Left ventricle myocardium superior (tissue), 1 donor: ENCODE measurements around the gene MT1H. TPM values are rescaled to one million over a fixed set of nuclear protein-coding genes. Genes with fewer than 3 reads are reported as not detected.
"Not testable (repeated sequence)": the region's sequence is repeated elsewhere in the genome, so short reads cannot be mapped to it uniquely, and the experiment has no call there.

Experiments used
- ATAC-seq: fragments of 200-7000 bp; cut with Tn5 transposase; one replicate; pipeline ENCODE4 v1.9.1; 2020; ENCODE audit warnings: mild to moderate bottlenecking, moderate library complexity
- DNase-seq: peaks from one replicate; pipeline ENCODE4 v3.0.0-alpha.2; 2020
- intact Hi-C: fragments of 100-400 bp; cut with micrococcal nuclease; formaldehyde crosslinking; loops from one replicate; pipeline ENCODE4 v1.11.0; 2022
- total RNA-seq: library from RNA; stranded (reverse); fragmentation: NEBNext Ultra II Directional; extraction: Animal tissue kit (Norgen Biotek cat#: 25700); gene quantifications from one replicate; pipeline ENCODE4 v1.2.1, GENCODE V29; 2021
- donor health status: DM: no; HTN: yes; CAD: no; lungs with severe emphysema.

MT1H gene
- total RNA-seq, 1 donor from 2014 or later = not detected

- DNase-seq = no peak
- intact Hi-C loops = loop anchor here (10.0 kb wide), 1 partner anchor 187 kb away; no protein-coding TSS in a partner anchor
- peak; percentile 10 for ATAC-seq
These were observed 31.9 kb downstream of the MT1H start for GRCh38 chr16:56701534-56701933.

GRCh38 chr16:56702836-56703235, 33.2 kb downstream of the MT1H start:
- no peak for DNase-seq
- intact Hi-C loops = loop anchor here (10.0 kb wide), 1 partner anchor 188 kb away; no protein-coding TSS in a partner anchor
- ATAC-seq = no peak

- intact Hi-C loops = loop anchor here (10.0 kb wide), 1 partner anchor 194 kb away; no protein-coding TSS in a partner anchor
- DNase-seq (no peak), ATAC-seq (no peak)
These were observed 39.2 kb downstream of the MT1H start for GRCh38 chr16:56708525-56709442.

- DNase-seq = no peak
- no peak for ATAC-seq
- intact Hi-C loops = loop anchor here (10.0 kb wide), 1 partner anchor 195 kb away; no protein-coding TSS in a partner anchor
These were observed 39.9 kb downstream of the MT1H start for GRCh38 chr16:56709443-56710040.

- ATAC-seq (no peak), DNase-seq (no peak)
- intact Hi-C loops = no loop called here
These were observed 40.6 kb downstream of the MT1H start for GRCh38 chr16:56710181-56710737.

GRCh38 chr16:56711862-56712261, 42.2 kb downstream of the MT1H start:
- no peak for DNase-seq
- ATAC-seq = no peak
- intact Hi-C loops = no loop called here

- no peak for ATAC-seq
- intact Hi-C loops = no loop called here
- no peak for DNase-seq
These were observed 44.2 kb downstream of the MT1H start for GRCh38 chr16:56713794-56714193.

- intact Hi-C loops = no loop called here
- ATAC-seq = no peak
- DNase-seq = no peak
These were observed 45.5 kb downstream of the MT1H start for GRCh38 chr16:56715126-56715525.

- DNase-seq (no peak), ATAC-seq (no peak)
- intact Hi-C loops = no loop called here
These were observed 47.1 kb downstream of the MT1H start for GRCh38 chr16:56716761-56717160.

- ATAC-seq, DNase-seq, intact Hi-C loops: not testable (repeated sequence)
These were observed 47.9 kb downstream of the MT1H start for GRCh38 chr16:56717532-56717931.

Other genes starting within 250 kb of the MT1H start
- 59.1 TPM for gene AMFR, start 244.3 kb upstream of the MT1H start, total RNA-seq
- gene NUDT21, start 218.5 kb upstream of the MT1H start, total RNA-seq = 66.3 TPM
- gene OGFOD1, start 218.3 kb upstream of the MT1H start, total RNA-seq = 27.1 TPM
- 45.0 TPM for gene BBS2, start 149.8 kb upstream of the MT1H start, total RNA-seq
- not detected for gene MT4, start 104.7 kb upstream of the MT1H start, total RNA-seq
- 3.8 TPM for gene MT3, start 80.3 kb upstream of the MT1H start, total RNA-seq
- 86.3 TPM for gene MT2A, start 61.2 kb upstream of the MT1H start, total RNA-seq
- 123 TPM for gene MT1E, start 44.0 kb upstream of the MT1H start, total RNA-seq
- gene MT1M, start 37.2 kb upstream of the MT1H start, total RNA-seq = 6.8 TPM
- gene MT1A, start 31.1 kb upstream of the MT1H start, total RNA-seq = 2.3 TPM
- not detected for gene MT1B, start 17.9 kb upstream of the MT1H start, total RNA-seq
- gene MT1F, start 11.9 kb upstream of the MT1H start, total RNA-seq = 3.0 TPM
- gene MT1G, start 1.7 kb upstream of the MT1H start, total RNA-seq = not detected
- gene MT1X, start 12.7 kb downstream of the MT1H start, total RNA-seq = 85.9 TPM
- 26.2 TPM for gene NUP93, start 60.3 kb downstream of the MT1H start, total RNA-seq
- gene SLC12A3, start 195.4 kb downstream of the MT1H start, total RNA-seq = not detected